ENCODE results near the gene KCNJ13. TPM values are rescaled to one million over a fixed set of nuclear protein-coding genes. Genes with fewer than 3 reads are reported as not detected.

The KCNJ13 gene
- total and polyA plus RNA-seq, 7 donors: 0.03 to 0.92 TPM; not detected in 5

GRCh38 chr2:232794981-232795380 lies 18.6 kb upstream of the KCNJ13 start:
- intact Hi-C loops (cut with DNase I): no loop called here
- H3K36me3 ChIP-seq: peaks cover 0 to 75% (median 35%) of the 10 kb centered on the region in 4 donors
- no peaks in the 10 kb centered on the region for H3K4me1 ChIP-seq
- no peaks in the 10 kb centered on the region for H3K27me3 ChIP-seq
- H3K4me3 ChIP-seq: no peak overlapping the region
- H3K27ac ChIP-seq: no peak overlapping the region
- no peaks in the 10 kb centered on the region for H3K9me3 ChIP-seq
- no peak for TF ChIP-seq CTCF (IDR thresholded peaks at IDR 0.05)
- no peak for TF ChIP-seq POLR2AphosphoS5 (IDR thresholded peaks at IDR 0.05)
- no peak for TF ChIP-seq EP300 (IDR thresholded peaks at IDR 0.05)
- TF ChIP-seq POLR2A (IDR thresholded peaks at IDR 0.05): no peak
- DNase-seq: no peak
- 91 to 92% methylated on average over 1 of the region's 1 CpG for WGBS, 2 donors

GRCh38 chr2:232793271-232793670 lies 16.9 kb upstream of the KCNJ13 start:
- Histone ChIP-seq H3K27me3 (no peaks in the 10 kb centered on the region), H3K27ac (no peak overlapping the region), H3K4me3 (no peak overlapping the region), H3K36me3 (peaks cover 0 to 82% (median 35%) of the 10 kb centered on the region in 4 donors), H3K9me3 (no peaks in the 10 kb centered on the region), H3K4me1 (no peaks in the 10 kb centered on the region)
- TF ChIP-seq POLR2A (IDR thresholded peaks at IDR 0.05): no peak
- no peak for TF ChIP-seq CTCF (IDR thresholded peaks at IDR 0.05)
- TF ChIP-seq POLR2AphosphoS5 (IDR thresholded peaks at IDR 0.05): no peak
- no peak for TF ChIP-seq EP300 (IDR thresholded peaks at IDR 0.05)
- 96 to 97% methylated on average over 4 of the region's 4 CpGs for WGBS, 2 donors
- DNase-seq: no peak
- intact Hi-C loops (cut with DNase I): no loop called here

- Histone ChIP-seq H3K4me3 (no peak overlapping the region), H3K9me3 (no peaks in the 10 kb centered on the region), H3K36me3 (peaks cover 5 to 85% (median 43%) of the 10 kb centered on the region in 4 donors), H3K27me3 (no peaks in the 10 kb centered on the region), H3K4me1 (no peaks in the 10 kb centered on the region), H3K27ac (no peak overlapping the region)
- no peak for DNase-seq
- 94 to 98% methylated on average over 4 of the region's 4 CpGs for WGBS, 2 donors
- intact Hi-C loops (cut with DNase I): no loop called here
- no peak for TF ChIP-seq EP300 (IDR thresholded peaks at IDR 0.05)
- TF ChIP-seq POLR2A (IDR thresholded peaks at IDR 0.05): no peak
- TF ChIP-seq CTCF (IDR thresholded peaks at IDR 0.05): no peak
- TF ChIP-seq POLR2AphosphoS5 (IDR thresholded peaks at IDR 0.05): no peak
Observed at GRCh38 chr2:232791518-232791917, 15.2 kb upstream of the KCNJ13 start.

GRCh38 chr2:232789082-232789481 lies 12.7 kb upstream of the KCNJ13 start:
- Histone ChIP-seq H3K36me3 (peaks cover 5 to 62% (median 36%) of the 10 kb centered on the region in 4 donors), H3K4me3 (no peak overlapping the region), H3K27me3 (no peaks in the 10 kb centered on the region), H3K4me1 (no peaks in the 10 kb centered on the region), H3K9me3 (no peaks in the 10 kb centered on the region), H3K27ac (no peak overlapping the region)
- no peak for TF ChIP-seq CTCF (IDR thresholded peaks at IDR 0.05)
- TF ChIP-seq POLR2AphosphoS5 (IDR thresholded peaks at IDR 0.05): no peak
- TF ChIP-seq POLR2A (IDR thresholded peaks at IDR 0.05): no peak
- TF ChIP-seq EP300 (IDR thresholded peaks at IDR 0.05): no peak
- intact Hi-C loops (cut with DNase I): no loop called here
- no peak for DNase-seq
- 23 to 67% methylated on average over 4 of the region's 4 CpGs for WGBS, 2 donors

- TF ChIP-seq CTCF (IDR thresholded peaks at IDR 0.05): no peak
- no peak for TF ChIP-seq EP300 (IDR thresholded peaks at IDR 0.05)
- TF ChIP-seq POLR2AphosphoS5 (IDR thresholded peaks at IDR 0.05): no peak
- no peak for TF ChIP-seq POLR2A (IDR thresholded peaks at IDR 0.05)
- Histone ChIP-seq H3K4me1 (no peaks in the 10 kb centered on the region), H3K4me3 (no peak overlapping the region), H3K9me3 (no peaks in the 10 kb centered on the region), H3K27ac (no peak overlapping the region), H3K36me3 (peaks cover 5 to 49% (median 32%) of the 10 kb centered on the region in 4 donors), H3K27me3 (no peaks in the 10 kb centered on the region)
- intact Hi-C loops (cut with DNase I): no loop called here
- no peak for DNase-seq
Observed at GRCh38 chr2:232787806-232788205, 11.4 kb upstream of the KCNJ13 start.
